Measurements from ENCODE around the gene CCDC78.
"Not testable (repeated sequence)": the region's sequence is repeated elsewhere in the genome, so short reads cannot be mapped to it uniquely, and the experiment has no call there.

The CCDC78 gene

GRCh38 chr16:692356-693108 is 33.7 kb downstream of the CCDC78 start:
- no peak for DNase-seq

GRCh38 chr16:691242-691641 is 35.0 kb downstream of the CCDC78 start:
- DNase-seq, result not testable (repeated sequence)

GRCh38 chr16:689175-689897 is 36.9 kb downstream of the CCDC78 start:
- no peak for DNase-seq

GRCh38 chr16:687499-687898 is 38.7 kb downstream of the CCDC78 start:
- DNase-seq, result no peak

- DNase-seq, result no peak
Measured at GRCh38 chr16:686459-687260, 39.6 kb downstream of the CCDC78 start.

- DNase-seq, result no peak
Measured at GRCh38 chr16:685967-686366, 40.3 kb downstream of the CCDC78 start.

GRCh38 chr16:684961-685696 is 41.1 kb downstream of the CCDC78 start:
- DNase-seq, result no peak

GRCh38 chr16:684071-684794 is 42.0 kb downstream of the CCDC78 start, which contains the start of gene JMJD8:
TSS of gene JMJD8 (minus strand) at chr16:684334. CDS start at chr16:684319, 15 bp downstream.
- DNase-seq, result peak; percentile 98

GRCh38 chr16:683396-684070 is 42.7 kb downstream of the CCDC78 start:
- peak; percentile 45 for DNase-seq

- no peak for DNase-seq
Measured at GRCh38 chr16:682493-683395, 43.5 kb downstream of the CCDC78 start.

GRCh38 chr16:681746-682427 is 44.4 kb downstream of the CCDC78 start:
- no peak for DNase-seq

GRCh38 chr16:680967-681745 is 45.1 kb downstream of the CCDC78 start:
- peak; percentile 47 for DNase-seq

GRCh38 chr16:680625-680945 is 45.7 kb downstream of the CCDC78 start:
- no peak for DNase-seq

- DNase-seq, result peak; percentile 94
Measured at GRCh38 chr16:679814-680624, 46.2 kb downstream of the CCDC78 start, which contains the start of gene STUB1. TSS of gene STUB1 (plus strand) at chr16:680410. CDS start at chr16:680526, 116 bp downstream.

- peak; percentile 78 for DNase-seq
Measured at GRCh38 chr16:678858-679813, 47.1 kb downstream of the CCDC78 start.

- DNase-seq, result no peak
Measured at GRCh38 chr16:678209-678857, 47.9 kb downstream of the CCDC78 start.
